Measurements from ENCODE around the gene GLTPD2.

DNA sequence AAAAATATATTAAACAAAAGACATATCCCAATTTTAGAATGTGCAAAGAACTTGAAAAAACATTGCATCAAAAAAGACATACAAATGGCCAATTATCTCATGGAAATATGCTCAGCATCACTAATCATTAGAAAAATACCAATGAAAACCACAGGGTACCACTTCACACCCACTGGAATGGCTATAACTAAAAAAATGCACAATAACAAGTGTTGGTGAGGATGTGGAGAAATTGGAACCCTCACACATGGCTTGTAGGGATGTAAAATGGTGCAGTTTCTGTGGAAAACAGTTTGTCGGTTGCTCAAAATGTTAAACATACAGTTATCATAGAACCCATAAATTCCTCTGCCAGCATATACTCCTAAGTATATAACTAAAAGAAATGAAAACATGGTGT is 6.4 kb downstream of the GLTPD2 start:
- TF ChIP-seq, protein P1, sequence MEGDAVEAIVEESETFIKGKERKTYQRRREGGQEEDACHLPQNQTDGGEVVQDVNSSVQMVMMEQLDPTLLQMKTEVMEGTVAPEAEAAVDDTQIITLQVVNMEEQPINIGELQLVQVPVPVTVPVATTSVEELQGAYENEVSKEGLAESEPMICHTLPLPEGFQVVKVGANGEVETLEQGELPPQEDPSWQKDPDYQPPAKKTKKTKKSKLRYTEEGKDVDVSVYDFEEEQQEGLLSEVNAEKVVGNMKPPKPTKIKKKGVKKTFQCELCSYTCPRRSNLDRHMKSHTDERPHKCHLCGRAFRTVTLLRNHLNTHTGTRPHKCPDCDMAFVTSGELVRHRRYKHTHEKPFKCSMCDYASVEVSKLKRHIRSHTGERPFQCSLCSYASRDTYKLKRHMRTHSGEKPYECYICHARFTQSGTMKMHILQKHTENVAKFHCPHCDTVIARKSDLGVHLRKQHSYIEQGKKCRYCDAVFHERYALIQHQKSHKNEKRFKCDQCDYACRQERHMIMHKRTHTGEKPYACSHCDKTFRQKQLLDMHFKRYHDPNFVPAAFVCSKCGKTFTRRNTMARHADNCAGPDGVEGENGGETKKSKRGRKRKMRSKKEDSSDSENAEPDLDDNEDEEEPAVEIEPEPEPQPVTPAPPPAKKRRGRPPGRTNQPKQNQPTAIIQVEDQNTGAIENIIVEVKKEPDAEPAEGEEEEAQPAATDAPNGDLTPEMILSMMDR (IDR thresholded peaks at IDR 0.05) = no peak
- TF ChIP-seq POLR2A (IDR thresholded peaks at IDR 0.05) (no peak), POLR2AphosphoS5 (IDR thresholded peaks at IDR 0.05) (no peak)

All from upper lobe of left lung (tissue), 4 donors.